Lung (tissue), 12 donors: Measurements from ENCODE around the gene NPSR1. TPM values are rescaled to one million over a fixed set of nuclear protein-coding genes. Genes with fewer than 3 reads are reported as not detected.
A peak's percentile ranks its signal among the peaks of the same experiment; 100 is the strongest.

ENCODE experiments used
- ATAC-seq: fragments of 200-7000 bp; cut with Tn5 transposase; one replicate; pipeline ENCODE4 v1.9.1; 2020; ENCODE audit warnings: moderate number of reproducible peaks; ENCODE audit not compliant: insufficient read depth, low FRiP score
- DNase-seq, 3 donors: peaks; one replicate each; pipeline ENCODE4 v3.0.0-alpha.2; 2013 to 2017
- H3K27ac ChIP-seq, 2 donors: one replicate each; pipeline ENCODE4 v1.5.1; 2013; ENCODE audit warnings: mild to moderate bottlenecking in 2 of 2, moderate library complexity in 2 of 2, control low read depth in 1 of 2, inconsistent platforms in 1 of 2, low read depth in 1 of 2, low read length in 1 of 2
- H3K27me3 ChIP-seq, 3 donors: one replicate each; pipeline ENCODE4 v1.5.1; 2013; ENCODE audit warnings: low read length in 2 of 3; ENCODE audit not compliant: control insufficient read depth in 3 of 3, insufficient read depth in 3 of 3
- H3K36me3 ChIP-seq, 4 donors: one replicate each; pipeline ENCODE4 v1.5.1; 2013; ENCODE audit warnings: low read length in 4 of 4, mild to moderate bottlenecking in 1 of 4, moderate library complexity in 1 of 4; ENCODE audit not compliant: control insufficient read depth in 4 of 4, insufficient read depth in 4 of 4
- H3K4me1 ChIP-seq, 5 donors: one replicate each; pipeline ENCODE4 v1.5.1; 2013; ENCODE audit warnings: low read length in 5 of 5, mild to moderate bottlenecking in 2 of 5, moderate library complexity in 1 of 5; ENCODE audit not compliant: control insufficient read depth in 5 of 5, insufficient read depth in 5 of 5
- H3K4me3 ChIP-seq: one replicate; pipeline ENCODE4 v1.5.1; 2013; ENCODE audit warnings: mild to moderate bottlenecking, control low read depth, moderate library complexity
- H3K9ac ChIP-seq, 2 donors: one replicate each; pipeline ENCODE4 v1.5.1; 2013; ENCODE audit warnings: low read length in 2 of 2, control low read depth in 1 of 2; ENCODE audit not compliant: insufficient read depth in 1 of 2
- H3K9me3 ChIP-seq, 4 donors: one replicate each; pipeline ENCODE4 v1.5.1; 2013; ENCODE audit warnings: low read length in 3 of 4, mild to moderate bottlenecking in 1 of 4, moderate library complexity in 1 of 4; ENCODE audit not compliant: control insufficient read depth in 4 of 4, insufficient read depth in 3 of 4
- CTCF ChIP-seq: IDR thresholded peaks from 2 replicates; pipeline ENCODE4 v1.5.1; 2012; ENCODE audit warnings: mild to moderate bottlenecking; ENCODE audit errors: control extremely low read depth, extremely low read depth
- WGBS, 2 donors: extraction: QIAGEN DNeasy Blood & Tissue Kit; methylation state at CpG; one replicate each; pipeline ENCODE4 v1.1.7; 2013; 5-methylcytosine and 5-hydroxymethylcytosine counted together
- polyA plus RNA-seq, 2 donors: library from polyadenylated mRNA; stranded (reverse); fragments of 200-250 nt; gene quantifications; one replicate each; pipeline ENCODE4 v1.2.1, GENCODE V29; 2013
- total RNA-seq, 2 donors: library from RNA; depleted of rRNA in 1 of 2; stranded (reverse); fragments of >200 nt in 1 of 2; gene quantifications; one replicate each; pipeline ENCODE4 v1.2.1, GENCODE V29; 2014 to 2021
- donor health status: control.
- donor health status: control.
- donor health status: Bipolar disorder and iron deficiency.
- donor health status: healthy.
- donor health status: DM: yes; HTN: yes; CAD: no.

NPSR1 gene
- total and polyA plus RNA-seq, 4 donors: not detected

- Histone ChIP-seq H3K36me3 (no peaks in the 10 kb centered on the region), H3K4me3 (no peak overlapping the region), H3K9ac (no peak overlapping the region), H3K27me3 (no peaks in the 10 kb centered on the region), H3K4me1 (peaks cover 0 to 2% (median 0%) of the 10 kb centered on the region in 5 donors), H3K9me3 (no peaks in the 10 kb centered on the region), H3K27ac (no peak overlapping the region)
- WGBS, 2 donors: 85 to 94% methylated on average over 5 of the region's 5 CpGs
- TF ChIP-seq CTCF: no peak
- no peak for DNase-seq
- ATAC-seq: no peak
These were observed 99.6 kb downstream of the NPSR1 start for GRCh38 chr7:34757570-34758110.

- Histone ChIP-seq H3K4me1 (peaks cover 0 to 2% (median 0%) of the 10 kb centered on the region in 5 donors), H3K27ac (no peak overlapping the region), H3K36me3 (no peaks in the 10 kb centered on the region), H3K9me3 (no peaks in the 10 kb centered on the region), H3K9ac (no peak overlapping the region), H3K27me3 (no peaks in the 10 kb centered on the region), H3K4me3 (no peak overlapping the region)
- TF ChIP-seq CTCF: no peak
- no peak for ATAC-seq
- peak in 1 of 3 donors; percentile 18 for DNase-seq
- 59 to 73% methylated on average over 1 of the region's 1 CpG for WGBS, 2 donors
These were observed 100.1 kb downstream of the NPSR1 start for GRCh38 chr7:34758111-34758601.

GRCh38 chr7:34759477-34760125, 101.6 kb downstream of the NPSR1 start:
- peak in 2 of 3 donors; percentile 42 to 64 for DNase-seq
- no peak overlapping the region for H3K9ac ChIP-seq
- H3K9me3 ChIP-seq: no peaks in the 10 kb centered on the region
- H3K27me3 ChIP-seq: no peaks in the 10 kb centered on the region
- H3K4me3 ChIP-seq: no peak overlapping the region
- H3K4me1 ChIP-seq: no peaks in the 10 kb centered on the region
- TF ChIP-seq CTCF: no peak
- no peak for ATAC-seq
- no peak overlapping the region for H3K27ac ChIP-seq
- no peaks in the 10 kb centered on the region for H3K36me3 ChIP-seq
- 82 to 85% methylated on average over 3 of the region's 3 CpGs for WGBS, 2 donors

GRCh38 chr7:34760271-34760670, 102.3 kb downstream of the NPSR1 start:
- H3K4me1 ChIP-seq: no peaks in the 10 kb centered on the region
- no peak for ATAC-seq
- H3K4me3 ChIP-seq: no peak overlapping the region
- H3K27me3 ChIP-seq: no peaks in the 10 kb centered on the region
- no peak for TF ChIP-seq CTCF
- no peak overlapping the region for H3K27ac ChIP-seq
- H3K9me3 ChIP-seq: no peaks in the 10 kb centered on the region
- DNase-seq: no peak
- H3K9ac ChIP-seq: no peak overlapping the region
- 81 to 82% methylated on average over 2 of the region's 2 CpGs for WGBS, 2 donors
- no peaks in the 10 kb centered on the region for H3K36me3 ChIP-seq
